IPS DF 4.7 (cell line): ENCODE data around the gene S100A1.

Experiments used
- DNase-seq: peaks from one replicate; pipeline ENCODE4 v3.0.0-alpha.2; 2013; ENCODE audit warnings: low spot score; ENCODE audit errors: extremely low read depth

S100A1 gene

GRCh38 chr1:153680120-153680403 is 51.8 kb downstream of the S100A1 start:
- no peak for DNase-seq
